K562 (cell line): ENCODE measurements around the gene SIX3. TPM values are rescaled to one million over a fixed set of nuclear protein-coding genes. Genes with fewer than 3 reads are reported as not detected.

Experiments
- ATAC-seq: fragments of 200-7000 bp; cut with Tn5 transposase; 3 replicates; pipeline ENCODE4 v1.9.1; 2020; ENCODE audit warnings: moderate library complexity
- BruUV-seq: library from RNA; stranded (reverse); fragments of 400-500 nt; replicated peaks from 2 replicates; lab custom pipeline; 2021; lab: Mats Ljungman, UMichigan
- CTCF ChIA-PET: fragments of 300-600 bp; formaldehyde crosslinking; extraction: SDS; loops from one replicate; lab custom pipeline; 2021; ENCODE audit warnings: low intra/inter-chr PET ratio; lab: Yijun Ruan, JAX
- POLR2A ChIA-PET: fragments of 300-600, 350-650 bp; sonication (Branson Sonifier 250); formaldehyde crosslinking; extraction: SDS; loops from one replicate; lab custom pipeline; 2021; ENCODE audit warnings: antibody characterized with exemption, inconsistent platforms; lab: Yijun Ruan, JAX
- DNase-seq, 4 experiments: peaks; one replicate each; pipeline versions ENCODE4 v3.0.0 to v3.0.0-alpha.2; 2011 to 2018; ENCODE audit warnings: low spot score in 3 of 4, mixed read lengths in 3 of 4; ENCODE audit errors: extremely low read depth in 1 of 4
- FAIRE-seq: peaks from 2 replicates; lab custom pipeline; 2011; peaks lifted over from hg19 to GRCh38; lab: Jason Lieb, UNC
- H2AFZ ChIP-seq: 2 replicates; pipeline ENCODE4 v1.6.0; 2011; ENCODE audit warnings: low read depth, low read length, control low read depth, inconsistent platforms
- H3K27ac ChIP-seq: fragments of 200-600 bp; 3 replicates; pipeline ENCODE4 v1.8.0; 2011; ENCODE audit warnings: low read depth, mild to moderate bottlenecking, control low read depth, inconsistent platforms, low read length, moderate library complexity, mixed read lengths; ENCODE audit errors: extremely low read depth
- H3K27me3 ChIP-seq, 2 experiments: fragments of 300-600 bp in 1 of 2; 2 replicates in 1 of 2; 3 replicates in 1 of 2; pipeline versions ENCODE4 v1.6.0 to v1.8.0; 2011; ENCODE audit warnings: inconsistent platforms in 2 of 2, low read length in 2 of 2, mild to moderate bottlenecking in 1 of 2, mixed read lengths in 1 of 2, moderate library complexity in 1 of 2; ENCODE audit not compliant: control insufficient read depth in 2 of 2, insufficient read depth in 2 of 2
- H3K36me3 ChIP-seq: fragments of 300-600 bp; 3 replicates; pipeline ENCODE4 v1.8.0; 2011; ENCODE audit warnings: mild to moderate bottlenecking, low read length, inconsistent platforms; ENCODE audit not compliant: control insufficient read depth, insufficient read depth
- H3K4me1 ChIP-seq, 2 experiments: fragments of 200-600 bp in 1 of 2; replicated peaks in 1 of 2; 2 replicates in 1 of 2; 3 replicates in 1 of 2; pipeline versions ENCODE4 v1.5.1 to v1.8.0; 2011; ENCODE audit warnings: inconsistent platforms in 2 of 2, low read length in 2 of 2, mild to moderate bottlenecking in 1 of 2, mixed read lengths in 1 of 2, moderate library complexity in 1 of 2; ENCODE audit not compliant: control insufficient read depth in 2 of 2, insufficient read depth in 2 of 2
- H3K4me2 ChIP-seq: 2 replicates; pipeline ENCODE4 v1.6.1; 2011; ENCODE audit warnings: low read length, control low read depth, inconsistent platforms, mixed read lengths; ENCODE audit not compliant: insufficient read depth
- H3K4me3 ChIP-seq: fragments of 200-600 bp; sonication (generic), shearing (Covaris generic); 2 replicates; pipeline ENCODE4 v1.5.1; 2016; ENCODE audit warnings: control low read depth, inconsistent platforms
- H3K79me2 ChIP-seq: fragments of 200-600 bp; 3 replicates; pipeline ENCODE4 v1.8.0; 2011; ENCODE audit warnings: low read length, inconsistent platforms; ENCODE audit not compliant: control insufficient read depth, insufficient read depth
- H3K9ac ChIP-seq, 2 experiments: 2 replicates each; pipeline versions ENCODE4 v1.6.0 to v1.6.1; 2011; ENCODE audit warnings: low read depth in 2 of 2, low read length in 2 of 2, control low read depth in 1 of 2, inconsistent platforms in 1 of 2, mild to moderate bottlenecking in 1 of 2, mixed read lengths in 1 of 2; ENCODE audit not compliant: insufficient read depth in 1 of 2
- H3K9me1 ChIP-seq: one replicate; pipeline ENCODE4 v1.6.0; 2011; ENCODE audit warnings: inconsistent platforms, mild to moderate bottlenecking, low read length, moderate library complexity; ENCODE audit not compliant: control insufficient read depth, insufficient read depth
- H3K9me3 ChIP-seq: replicated peaks from 2 replicates; pipeline ENCODE4 v1.5.1; 2011; ENCODE audit warnings: low read depth, low read length, inconsistent platforms; ENCODE audit not compliant: control insufficient read depth, insufficient read depth
- H4K20me1 ChIP-seq: replicated peaks from 2 replicates; pipeline ENCODE4 v1.6.1; 2011; ENCODE audit warnings: low read length, inconsistent platforms, mixed read lengths; ENCODE audit not compliant: control insufficient read depth, insufficient read depth
- ATF3 ChIP-seq, 2 experiments: fragments of 450-650 bp in 1 of 2; sonication (generic) in 1 of 2; formaldehyde crosslinking in 1 of 2; IDR thresholded peaks in 1 of 2; conservative IDR thresholded peaks in 1 of 2; 2 replicates each; pipeline versions ENCODE4 v1.6.1 to v1.8.1; 2016 to 2023; ENCODE audit warnings: mild to moderate bottlenecking in 2 of 2, moderate library complexity in 2 of 2, inconsistent platforms in 1 of 2, missing genetic modification reagents in 1 of 2
- FOXP4 ChIP-seq: sonication (generic); formaldehyde crosslinking; IDR thresholded peaks from 2 replicates; pipeline ENCODE4 v1.8.0; 2022; ENCODE audit warnings: mild to moderate bottlenecking, missing genetic modification reagents, borderline replicate concordance
- HEY1 ChIP-seq: fragments of 250-450 bp; sonication (Bioruptor Pico); IDR thresholded peaks from 2 replicates; pipeline ENCODE4 v1.5.0; 2020; ENCODE audit warnings: mild to moderate bottlenecking, moderate library complexity, borderline replicate concordance
- NCOA2 ChIP-seq, 2 experiments: fragments of 450-650 bp; IDR thresholded peaks; 2 replicates each; pipeline ENCODE4 v1.6.1; 2018; ENCODE audit warnings: mild to moderate bottlenecking in 2 of 2, moderate library complexity in 1 of 2; ENCODE audit not compliant: partially characterized antibody in 2 of 2
- NR4A1 ChIP-seq, 2 experiments: fragments of 250-450 bp in 1 of 2; fragments of 450-650 bp in 1 of 2; sonication (Bioruptor Pico) in 1 of 2; IDR thresholded peaks; 2 replicates each; pipeline versions ENCODE4 v1.4.0 to v1.6.1; 2016 to 2020; ENCODE audit warnings: mild to moderate bottlenecking in 2 of 2, missing compliant biosample characterization in 1 of 2, missing genetic modification characterization in 1 of 2, moderate library complexity in 1 of 2
- SMAD1 ChIP-seq: fragments of 150-350 bp; IDR thresholded peaks from 2 replicates; pipeline ENCODE4 v1.6.1; 2014; ENCODE audit warnings: low read length, low read depth; ENCODE audit not compliant: partially characterized antibody
- SMARCA5 ChIP-seq: fragments of 450-650 bp; IDR thresholded peaks from 2 replicates; pipeline ENCODE4 v1.6.1; 2016
- STAT5A ChIP-seq: IDR thresholded peaks from 2 replicates; pipeline ENCODE4 v1.6.1; 2012; ENCODE audit warnings: low read length, inconsistent platforms, borderline replicate concordance
- TAF1 ChIP-seq: IDR thresholded peaks from 2 replicates; pipeline ENCODE4 v1.6.1; 2011; ENCODE audit warnings: mild to moderate bottlenecking, low read length, moderate library complexity; ENCODE audit not compliant: insufficient read depth, control insufficient read depth, severe bottlenecking; ENCODE audit errors: extremely low read depth
- THAP7 ChIP-seq: fragments of 250-450 bp; sonication (Bioruptor Pico); IDR thresholded peaks from 2 replicates; pipeline ENCODE4 v1.5.0; 2021
- VEZF1 ChIP-seq: fragments of 200-800 bp; sonication (Bioruptor generic); IDR thresholded peaks from 2 replicates; pipeline ENCODE4 v1.6.1; 2017; ENCODE audit warnings: missing genetic modification characterization, missing compliant biosample characterization
- ZBTB33 ChIP-seq: sonication (generic); formaldehyde crosslinking; IDR thresholded peaks from 2 replicates; pipeline ENCODE4 v1.8.1; 2023; ENCODE audit warnings: mild to moderate bottlenecking, missing genetic modification reagents
- ZKSCAN1 ChIP-seq: fragments of 150-350 bp; IDR thresholded peaks from 2 replicates; pipeline ENCODE4 v1.6.1; 2016; ENCODE audit warnings: low read depth, low read length
- ZNF77 ChIP-seq: fragments of 250-450 bp; sonication (Bioruptor Pico); IDR thresholded peaks from 2 replicates; pipeline ENCODE4 v1.5.0; 2020
- WGBS: fragments of 100-300 bp; shearing (Covaris generic); methylation state at CpG from one replicate; pipeline ENCODE4 v1.1.6; 2016; ENCODE audit warnings: low coverage, mixed read lengths; ENCODE audit not compliant: insufficient coverage; ENCODE audit errors: missing lambda C conversion rate; 5-methylcytosine and 5-hydroxymethylcytosine counted together
- in situ Hi-C: fragments of 300-500 bp; cut with MboI; formaldehyde crosslinking; loops from 4 replicates; pipeline ENCODE4 v1.15.0; 2018; ENCODE audit warnings: inconsistent platforms, mixed read lengths
- intact Hi-C: fragments of 100-400 bp; cut with micrococcal nuclease; formaldehyde crosslinking; loops from 2 replicates; pipeline ENCODE4 v1.14.2; 2022
- polyA plus RNA-seq, 8 experiments: library from polyadenylated mRNA; depleted of rRNA in 4 of 8; stranded (reverse) in 5 of 8; unstranded in 3 of 8; fragments of >200 nt; fragmentation: Nextera tagmentation in 2 of 8; fragmentation: Illumina TruSeq in 1 of 8; extraction: Ambion mirVana in 2 of 8; extraction: Trizol in 1 of 8; gene quantifications; 2 replicates each; pipeline versions ENCODE4 v1.2.1 to v1.2.3, GENCODE V29; 2011 to 2014; ENCODE audit warnings: inconsistent platforms in 1 of 8, missing spikeins in 1 of 8
- total RNA-seq, 7 experiments: library from RNA; depleted of rRNA in 6 of 7; stranded (reverse); fragments of >200 nt in 6 of 7; fragmentation: Illumina TruSeq in 2 of 7; extraction: Trizol in 2 of 7; gene quantifications; 2 replicates each; pipeline versions ENCODE4 v1.2.1 to v1.2.3, GENCODE V29; 2011 to 2021; ENCODE audit warnings: low replicate concordance in 1 of 7

Gene SIX3
- total and polyA plus RNA-seq, 9 of the 15 experiments (the other 6 are each of a cell fraction or from before 2014, with no cell fraction given): not detected

GRCh38 chr2:44967056-44967455, 25.6 kb downstream of the SIX3 start:
- 0% methylated on average over 6 of the region's 6 CpGs for WGBS
- ATAC-seq: no peak
- CTCF ChIA-PET: no interaction called here
- TF ChIP-seq NCOA2 (IDR thresholded peaks at IDR 0.05; ENCODE audit: partially characterized antibody in 2 of 2): no peak
- no peak for TF ChIP-seq VEZF1 (CRISPR knock-in tag)
- TF ChIP-seq ATF3 (IDR thresholded peaks at IDR 0.05): no peak
- TF ChIP-seq ATF3 (CRISPR knock-in tag; conservative IDR thresholded peaks at IDR 0.05): no peak
- no peak for TF ChIP-seq ZBTB33 (CRISPR knock-in tag)
- TF ChIP-seq SMARCA5: no peak
- no peak for TF ChIP-seq THAP7
- TF ChIP-seq HEY1 (CRISPR knock-in tag): no peak
- no peak for TF ChIP-seq SMAD1
- no peak for TF ChIP-seq ZKSCAN1
- TF ChIP-seq FOXP4 (CRISPR knock-in tag): no peak
- TF ChIP-seq STAT5A: no peak
- TF ChIP-seq TAF1: no peak
- no peak for TF ChIP-seq NR4A1 (CRISPR knock-in tag; IDR thresholded peaks at IDR 0.05)
- TF ChIP-seq NR4A1 (tag; IDR thresholded peaks at IDR 0.05): no peak
- no peak for TF ChIP-seq ZNF77

More at GRCh38 chr2:44967056-44967455, 25.6 kb downstream of the SIX3 start:
- intact Hi-C loops: no loop called here
- Histone ChIP-seq H4K20me1 (no peaks in the 10 kb centered on the region; the same call in 1 of the 2 replicates), H3K9me3 (no peaks in the 10 kb centered on the region), H3K9ac (no peak overlapping the region), H3K27ac (no peak overlapping the region), H3K4me1 (peaks cover 0 to 3% of the 10 kb centered on the region in 2 experiments; a peak in 2 of 5 replicates), H2AFZ (no peak overlapping the region), H3K79me2 (no peaks in the 10 kb centered on the region), H3K9me1 (no peaks in the 10 kb centered on the region), H3K4me2 (no peak overlapping the region), H3K27me3 (peaks cover 3 to 45% of the 10 kb centered on the region in 2 experiments; a peak in 4 of 5 replicates), H3K4me3 (no peak overlapping the region), H3K36me3 (no peaks in the 10 kb centered on the region)
- DNase-seq: no peak
- no TSS peak for BruUV-seq
- FAIRE-seq: no peak
- in situ Hi-C loops: no loop called here
- POLR2A ChIA-PET: no interaction called here
